T-cell (primary cell): ENCODE measurements around the gene SEC24B. TPM values are rescaled to one million over a fixed set of nuclear protein-coding genes. Genes with fewer than 3 reads are reported as not detected.

ENCODE experiments used
- ATAC-seq, 4 experiments: fragments of 200-7000 bp in 3 of 4; fragments of 150-1000 bp in 1 of 4; cut with Tn5 transposase; replicated peaks in 1 of 4; 1 replicate in 3 of 4; 2 replicates in 1 of 4; pipeline ENCODE4 v1.10.0; 2021; ENCODE audit warnings: moderate library complexity in 3 of 4, mild to moderate bottlenecking in 2 of 4, moderate number of reproducible peaks in 1 of 4
- CTCF ChIA-PET, 2 donors: fragments of 300-600 bp; sonication (Branson Sonifier 250); formaldehyde crosslinking; loops; one replicate each; lab custom pipeline; 2022; ENCODE audit warnings: antibody characterized with exemption in 2 of 2; lab: Charles Lee
- POLR2A ChIA-PET, 2 donors: fragments of 300-600 bp; sonication (Branson Sonifier 250); formaldehyde crosslinking; loops; one replicate each; lab custom pipeline; 2022; ENCODE audit warnings: antibody characterized with exemption in 2 of 2; lab: Charles Lee
- DNase-seq, 35 experiments: peaks; one replicate each; pipeline versions ENCODE4 v3.0.0 to v3.0.0-alpha.2; 2013 to 2023
- H3K27ac ChIP-seq: one replicate; pipeline ENCODE4 v1.5.1; 2013; ENCODE audit warnings: low read length
- H3K27me3 ChIP-seq, 2 experiments: replicated peaks in 1 of 2; 1 replicate in 1 of 2; 2 replicates in 1 of 2; pipeline versions ENCODE4 v1.6.1 to v1.7.0; 2013; ENCODE audit warnings: low read length in 1 of 2, mixed read lengths in 1 of 2; ENCODE audit not compliant: control insufficient read depth in 2 of 2, insufficient read depth in 2 of 2; ENCODE audit errors: extremely low read depth in 1 of 2
- H3K36me3 ChIP-seq, 2 donors: 1 replicate in 1 of 2; 2 replicates in 1 of 2; pipeline versions ENCODE4 v1.6.1 to v1.7.0; 2013; ENCODE audit warnings: low read length in 1 of 2; ENCODE audit not compliant: control insufficient read depth in 2 of 2, insufficient read depth in 1 of 2; ENCODE audit errors: extremely low read depth in 1 of 2
- H3K4me1 ChIP-seq, 2 experiments: 1 replicate in 1 of 2; 2 replicates in 1 of 2; pipeline versions ENCODE4 v1.6.1 to v1.7.0; 2013; ENCODE audit warnings: low read length in 2 of 2, mixed read lengths in 1 of 2; ENCODE audit not compliant: insufficient read depth in 2 of 2, control insufficient read depth in 1 of 2; ENCODE audit errors: extremely low read depth in 1 of 2
- H3K4me3 ChIP-seq, 2 donors: 1 replicate in 1 of 2; 2 replicates in 1 of 2; pipeline versions ENCODE4 v1.5.1 to v1.7.0; 2013; ENCODE audit warnings: mild to moderate bottlenecking in 2 of 2, low read length in 1 of 2, moderate library complexity in 1 of 2; ENCODE audit not compliant: control insufficient read depth in 1 of 2; ENCODE audit errors: extremely low read depth in 1 of 2
- H3K9me3 ChIP-seq: 2 replicates; pipeline ENCODE4 v1.7.0; 2013
- H3K27ac Mint-ChIP-seq, 2 donors: one replicate each; pipeline ENCODE4 v1.8.0; 2020 to 2021; ENCODE audit warnings: mild to moderate bottlenecking in 2 of 2, mixed read lengths in 2 of 2
- H3K27me3 Mint-ChIP-seq, 2 donors: one replicate each; pipeline ENCODE4 v1.8.0; 2021 to 2022; ENCODE audit warnings: mixed read lengths in 2 of 2
- H3K36me3 Mint-ChIP-seq: one replicate; pipeline ENCODE4 v1.8.0; 2021; ENCODE audit warnings: mixed read lengths
- H3K4me1 Mint-ChIP-seq, 3 donors: one replicate each; pipeline ENCODE4 v1.8.0; 2020 to 2022; ENCODE audit warnings: mixed read lengths in 3 of 3, mild to moderate bottlenecking in 1 of 3
- H3K4me3 Mint-ChIP-seq, 3 donors: one replicate each; pipeline ENCODE4 v1.8.0; 2020 to 2022; ENCODE audit warnings: mild to moderate bottlenecking in 3 of 3, mixed read lengths in 3 of 3, moderate library complexity in 3 of 3
- H3K9me3 Mint-ChIP-seq, 3 donors: one replicate each; pipeline ENCODE4 v1.8.0; 2020 to 2022; ENCODE audit warnings: mixed read lengths in 3 of 3
- WGBS: methylation state at CpG from one replicate; pipeline ENCODE4 v1.1.5; 2013; ENCODE audit warnings: missing lambda C conversion rate; ENCODE audit not compliant: insufficient coverage; 5-methylcytosine and 5-hydroxymethylcytosine counted together
- total RNA-seq, 35 experiments: library from RNA in 6 of 35; stranded (reverse) in 6 of 35; fragments of 120-200 nt in 1 of 35; gene quantifications; one replicate each; pipeline versions ENCODE4 v1.2.1 to v1.2.4 and lab custom pipeline; 2013 to 2026

Gene SEC24B
- total RNA-seq, 5 donors from 2014 or later (not counting 1 experiment from before 2014, with no cell fraction given) = 28.8 to 38.6 (median 32.6) TPM

- no peaks in the 10 kb centered on the region for H3K27me3 Mint-ChIP-seq
- H3K36me3 Mint-ChIP-seq = peaks cover 2% of the 10 kb centered on the region
- ChIA-PET POLR2A (interaction anchor here (0.6 to 1.2 kb wide), 4 partner anchors 11 to 98 kb away, joined by 3 to 11 read pairs (median 4); no protein-coding TSS in a partner anchor), CTCF (interaction anchor here (0.6 to 1.3 kb wide), 3 partner anchors 12 to 106 kb away, joined by 3 to 6 read pairs (median 5); no protein-coding TSS in a partner anchor)
- no peaks in the 10 kb centered on the region for H3K36me3 ChIP-seq
- H3K4me1 ChIP-seq = peaks cover 18 to 27% of the 10 kb centered on the region in 2 experiments
- peaks cover 81 to 91% (median 88%) of the 10 kb centered on the region in 3 donors for H3K4me1 Mint-ChIP-seq
- no peak overlapping the region for H3K4me3 ChIP-seq
- no CpG with 5 or more reads among the region's 2 CpGs for WGBS
- ATAC-seq = no peak
- H3K27me3 ChIP-seq = no peaks in the 10 kb centered on the region
- H3K27ac Mint-ChIP-seq = peak overlapping the region; percentile 72 to 84
- no peaks in the 10 kb centered on the region for H3K9me3 Mint-ChIP-seq
- no peak for DNase-seq
- no peaks in the 10 kb centered on the region for H3K9me3 ChIP-seq
- no peak overlapping the region for H3K27ac ChIP-seq
- H3K4me3 Mint-ChIP-seq = peak overlapping the region in 2 of 3 donors; percentile 7 to 52
Measured at GRCh38 chr4:109589605-109590004, 156.0 kb downstream of the SEC24B start.

Other genes starting within 250 kb of the SEC24B start
- gene COL25A1, start 131.2 kb upstream of the SEC24B start, total RNA-seq = under 1 TPM in 2 of 5 donors, not detected in 3; 0.53 to 0.56 TPM
- gene MCUB, start 126.4 kb downstream of the SEC24B start, total RNA-seq = 100 to 1,000 TPM in 4 of 5 donors, 10 to 100 TPM in 1; 88.9 to 139 (median 122) TPM